Keratinocyte (primary cell): ENCODE data around the gene UBE2B. TPM values are rescaled to one million over a fixed set of nuclear protein-coding genes. Genes with fewer than 3 reads are reported as not detected.

Source experiments
- DNase-seq: peaks from one replicate; pipeline ENCODE4 v3.0.0-alpha.2; 2011; ENCODE audit warnings: low read depth, missing footprints, low spot score
- FAIRE-seq: peaks from 2 replicates; lab custom pipeline; 2011; peaks lifted over from hg19 to GRCh38; lab: Jason Lieb, UNC
- H2AFZ ChIP-seq: 2 replicates; pipeline ENCODE4 v1.6.0; 2012; ENCODE audit warnings: low read length, control low read depth, inconsistent platforms; ENCODE audit not compliant: control insufficient read depth
- H3K27ac ChIP-seq: 2 replicates; pipeline ENCODE4 v1.5.1; 2011; ENCODE audit warnings: low read length; ENCODE audit not compliant: control insufficient read depth, insufficient read depth
- H3K27me3 ChIP-seq: 3 replicates; pipeline ENCODE4 v1.6.0; 2011; ENCODE audit warnings: low read length; ENCODE audit not compliant: control insufficient read depth, insufficient read depth; ENCODE audit errors: extremely low read depth
- H3K36me3 ChIP-seq, 2 experiments: 2 replicates in 1 of 2; 3 replicates in 1 of 2; pipeline ENCODE4 v1.5.1; 2011; ENCODE audit warnings: low read length in 2 of 2, mild to moderate bottlenecking in 1 of 2; ENCODE audit not compliant: control insufficient read depth in 2 of 2, insufficient read depth in 2 of 2; ENCODE audit errors: extremely low read depth in 1 of 2
- H3K4me1 ChIP-seq: 3 replicates; pipeline ENCODE4 v1.5.1; 2011; ENCODE audit warnings: low read length; ENCODE audit not compliant: control insufficient read depth, insufficient read depth; ENCODE audit errors: extremely low read depth
- H3K4me2 ChIP-seq: 3 replicates; pipeline ENCODE4 v1.6.0; 2011; ENCODE audit warnings: low read depth, low read length; ENCODE audit not compliant: control insufficient read depth, insufficient read depth; ENCODE audit errors: extremely low read depth
- H3K4me3 ChIP-seq, 3 experiments: fragments of 200-600 bp in 1 of 3; sonication (generic) in 1 of 3; 2 replicates in 2 of 3; 3 replicates in 1 of 3; pipeline ENCODE4 v1.5.1; 2011 to 2016; ENCODE audit warnings: low read length in 3 of 3, mild to moderate bottlenecking in 3 of 3, control low read depth in 2 of 3, inconsistent platforms in 1 of 3, low read depth in 1 of 3, mixed read lengths in 1 of 3, mixed run types in 1 of 3, moderate library complexity in 1 of 3; ENCODE audit not compliant: control insufficient read depth in 2 of 3, insufficient read depth in 2 of 3; ENCODE audit errors: extremely low read depth in 1 of 3
- H3K79me2 ChIP-seq: 2 replicates; pipeline ENCODE4 v1.6.0; 2012; ENCODE audit warnings: low read length; ENCODE audit not compliant: control insufficient read depth, insufficient read depth
- H3K9ac ChIP-seq: 3 replicates; pipeline ENCODE4 v1.6.0; 2011; ENCODE audit warnings: low read length; ENCODE audit not compliant: control insufficient read depth, insufficient read depth; ENCODE audit errors: extremely low read depth
- H3K9me1 ChIP-seq: 3 replicates; pipeline ENCODE4 v1.6.0; 2011; ENCODE audit warnings: low read length; ENCODE audit not compliant: control insufficient read depth, insufficient read depth; ENCODE audit errors: extremely low read depth
- H3K9me3 ChIP-seq: 2 replicates; pipeline ENCODE4 v1.5.1; 2012; ENCODE audit warnings: low read depth, low read length; ENCODE audit not compliant: control insufficient read depth
- H4K20me1 ChIP-seq: 3 replicates; pipeline ENCODE4 v1.6.0; 2011; ENCODE audit warnings: low read length; ENCODE audit not compliant: control insufficient read depth, insufficient read depth; ENCODE audit errors: extremely low read depth
- CTCF ChIP-seq, 3 experiments: IDR thresholded peaks in 1 of 3; conservative IDR thresholded peaks in 1 of 3; optimal IDR thresholded peaks in 1 of 3; 2 replicates in 2 of 3; 3 replicates in 1 of 3; pipeline versions ENCODE3 to v1.5.1; 2011; ENCODE audit warnings: low read length in 3 of 3, mild to moderate bottlenecking in 3 of 3, moderate library complexity in 2 of 3, control low read depth in 1 of 3, inconsistent platforms in 1 of 3; ENCODE audit not compliant: insufficient read depth in 2 of 3; ENCODE audit errors: extremely low read depth in 1 of 3
- EZH2 ChIP-seq: IDR thresholded peaks from one replicate; pipeline ENCODE4 v1.6.1; 2012; ENCODE audit warnings: inconsistent platforms, mild to moderate bottlenecking, low read length, moderate library complexity
- dilution Hi-C: fragments of 300-500 bp; cut with MboI; formaldehyde crosslinking; loops from one replicate; pipeline ENCODE4 v1.7.0; 2020; ENCODE audit warnings: low sequenced_read_pairs; ENCODE audit not compliant: extremely low pct_ligation_motif_present
- polyA plus RNA-seq, 5 experiments: library from polyadenylated mRNA; depleted of rRNA in 3 of 5; stranded (reverse) in 3 of 5; stranded (forward) in 1 of 5; unstranded in 1 of 5; fragments of >200 nt; gene quantifications; 1 replicate in 1 of 5; 2 replicates in 3 of 5; 3 replicates in 1 of 5; pipeline versions ENCODE4 v1.2.1 to v1.2.3, GENCODE V29; 2011 to 2012; ENCODE audit warnings: missing spikeins in 2 of 5, low read depth in 1 of 5, low replicate concordance in 1 of 5

The UBE2B gene
- polyA plus RNA-seq, 1 donor (not counting 4 experiments of a cell fraction or from before 2014, with no cell fraction given): 73.5 TPM

DNA sequence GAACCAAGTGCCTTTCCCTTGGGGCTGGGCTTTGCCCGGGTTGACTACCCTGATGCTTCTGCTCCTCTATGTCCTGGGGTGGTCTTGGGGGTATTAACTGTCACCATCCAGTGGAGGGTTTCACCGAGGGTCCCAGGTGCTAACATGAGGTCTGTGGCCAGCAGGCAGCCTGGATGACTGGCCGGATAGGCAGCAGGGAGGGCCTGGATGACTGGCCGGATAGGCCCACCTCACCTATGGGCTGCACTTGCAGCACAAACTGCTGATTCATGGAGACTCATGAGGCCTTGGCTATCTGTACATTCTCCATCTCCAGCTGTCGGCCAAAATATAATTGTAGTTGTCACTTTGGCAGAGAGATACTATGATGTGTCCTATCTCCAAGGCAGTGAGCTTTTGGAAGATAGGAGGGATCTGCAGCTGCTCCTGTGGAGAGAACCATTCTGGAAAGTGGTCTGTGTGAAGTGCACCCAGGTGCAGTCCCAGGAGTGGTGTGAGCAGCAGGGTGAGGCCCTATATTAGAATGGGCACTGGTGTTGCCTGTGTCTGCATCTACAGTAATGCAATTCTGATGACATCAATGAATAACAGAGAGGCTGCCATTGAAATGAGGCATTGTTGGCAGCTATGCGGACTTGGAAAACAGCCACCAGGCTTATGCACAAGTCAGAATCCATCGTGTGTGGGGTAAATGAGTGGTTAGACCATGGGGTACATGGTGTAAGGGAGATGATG lies 66.6 kb downstream of the UBE2B start:
- Histone ChIP-seq H3K4me3 (no peak overlapping the region), H3K27me3 (no peaks in the 10 kb centered on the region), H3K36me3 (no peaks in the 10 kb centered on the region), H3K4me1 (peaks cover 56% of the 10 kb centered on the region), H3K79me2 (no peaks in the 10 kb centered on the region), H3K9ac (no peak overlapping the region), H3K9me1 (peaks cover 3% of the 10 kb centered on the region), H3K4me2 (peak overlapping the region; percentile 68), H3K27ac (peak overlapping the region; percentile 72), H2AFZ (no peak overlapping the region), H3K9me3 (no peaks in the 10 kb centered on the region), H4K20me1 (no peaks in the 10 kb centered on the region)
- no peak for TF ChIP-seq EZH2
- TF ChIP-seq CTCF (optimal IDR thresholded peaks at IDR 0.05 in 1 of 3, IDR thresholded peaks at IDR 0.05 in 1 of 3, conservative IDR thresholded peaks at IDR 0.05 in 1 of 3; ENCODE audit: extremely low read depth in 1 of 3, insufficient read depth in 2 of 3, low read length in 3 of 3): no peak
- DNase-seq: peak; percentile 54
- dilution Hi-C loops: no loop called here
- peak; percentile 76 for FAIRE-seq

DNA sequence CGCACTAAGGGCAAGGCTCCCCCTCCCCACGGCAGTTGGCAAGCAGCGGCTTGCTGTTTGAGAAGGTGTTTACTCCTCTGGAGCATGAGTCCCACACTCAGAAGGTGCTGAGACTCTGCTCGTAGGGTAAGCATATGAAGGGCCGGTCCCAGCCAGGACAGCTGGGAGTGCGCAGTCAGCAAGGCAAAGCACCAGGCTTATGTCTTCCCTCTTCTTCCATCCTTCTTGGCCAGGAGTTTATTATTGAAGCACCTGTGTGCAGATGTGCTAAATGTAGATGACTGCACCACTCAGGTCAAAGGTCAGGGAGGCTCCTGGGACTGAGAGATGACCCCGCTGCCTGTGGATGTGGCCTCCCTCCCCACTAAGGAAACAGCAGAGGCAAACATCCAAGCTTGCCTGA lies 67.4 kb downstream of the UBE2B start:
- FAIRE-seq (no peak), DNase-seq (no peak)
- TF ChIP-seq EZH2 (no peak), CTCF (optimal IDR thresholded peaks at IDR 0.05 in 1 of 3, IDR thresholded peaks at IDR 0.05 in 1 of 3, conservative IDR thresholded peaks at IDR 0.05 in 1 of 3; ENCODE audit: extremely low read depth in 1 of 3, insufficient read depth in 2 of 3, low read length in 3 of 3) (no peak)
- Histone ChIP-seq H3K27me3 (no peaks in the 10 kb centered on the region), H3K4me1 (peaks cover 56% of the 10 kb centered on the region), H3K4me3 (peak overlapping the region in 1 of 3 experiments; percentile 1), H4K20me1 (no peaks in the 10 kb centered on the region), H3K27ac (peak overlapping the region; percentile 72), H3K79me2 (no peaks in the 10 kb centered on the region), H3K4me2 (peak overlapping the region; percentile 68), H3K9me1 (peaks cover 3% of the 10 kb centered on the region), H3K9me3 (no peaks in the 10 kb centered on the region), H3K9ac (no peak overlapping the region), H2AFZ (no peak overlapping the region), H3K36me3 (no peaks in the 10 kb centered on the region)
- dilution Hi-C loops: no loop called here
